ENCODE data around the gene C10orf62. TPM values are rescaled to one million over a fixed set of nuclear protein-coding genes. Genes with fewer than 3 reads are reported as not detected.

The C10orf62 gene
- total and polyA plus RNA-seq, 9 of the 15 experiments (the other 6 are each of a cell fraction or from before 2014, with no cell fraction given): not detected

GRCh38 chr10:97627731-97628130 lies 38.2 kb downstream of the C10orf62 start (continued):
- TF ChIP-seq ZNF121 (CRISPR knock-in tag; conservative IDR thresholded peaks at IDR 0.05) (no peak), SMAD4 (CRISPR knock-in tag; conservative IDR thresholded peaks at IDR 0.05) (peak; percentile 50; the same call in 1 of the 2 replicates), MTA2 (IDR thresholded peaks at IDR 0.05; ENCODE audit: low read depth) (no peak), NRF1 (conservative IDR thresholded peaks at IDR 0.05 in 1 of 2, IDR thresholded peaks at IDR 0.05 in 1 of 2) (no peak), USF1 (CRISPR knock-in tag; IDR thresholded peaks at IDR 0.05) (no peak), ZSCAN32 (CRISPR knock-in tag; IDR thresholded peaks at IDR 0.05) (no peak), RAD21 (CRISPR knock-in tag; conservative IDR thresholded peaks at IDR 0.05 in 1 of 2, IDR thresholded peaks at IDR 0.05 in 1 of 2) (no peak), TEAD2 (tag; IDR thresholded peaks at IDR 0.05) (no peak), MED1 (CRISPR knock-in tag; IDR thresholded peaks at IDR 0.05; ENCODE audit: borderline replicate concordance) (no peak), ZNF766 (CRISPR knock-in tag; conservative IDR thresholded peaks at IDR 0.05) (no peak), SAFB (IDR thresholded peaks at IDR 0.05; ENCODE audit: borderline replicate concordance, low read depth, low read length) (no peak), BMI1 (IDR thresholded peaks at IDR 0.05; ENCODE audit: low read length) (no peak), TAF9B (IDR thresholded peaks at IDR 0.05; ENCODE audit: partially characterized antibody) (no peak), SRF (CRISPR knock-in tag; IDR thresholded peaks at IDR 0.05) (no peak), CBX8 (IDR thresholded peaks at IDR 0.05; ENCODE audit: borderline replicate concordance, extremely low read depth, low read depth, low read length, poor library complexity, severe bottlenecking) (no peak), ZNF133 (CRISPR knock-in tag; IDR thresholded peaks at IDR 0.05) (no peak), ZNF76 (CRISPR knock-in tag; IDR thresholded peaks at IDR 0.05; ENCODE audit: borderline replicate concordance) (no peak), NFXL1 (CRISPR knock-in tag; IDR thresholded peaks at IDR 0.05) (no peak), PATZ1 (CRISPR knock-in tag; IDR thresholded peaks at IDR 0.05; ENCODE audit: borderline replicate concordance) (no peak), RERE (CRISPR knock-in tag; IDR thresholded peaks at IDR 0.05; ENCODE audit: borderline replicate concordance) (no peak)

Measured in K562 (cell line).